Coronary artery (tissue), 2 donors: ENCODE measurements around the gene SLC43A1.

Source experiments
- DNase-seq: peaks from one replicate; pipeline ENCODE4 v3.0.0-alpha.2; 2017; ENCODE audit warnings: low spot score
- H3K27ac ChIP-seq, 2 donors: fragments of 200-600 bp; sonication (generic); one replicate each; pipeline ENCODE4 v1.5.1; 2016 to 2019
- H3K4me3 ChIP-seq: fragments of 200-600 bp; sonication (generic); 2 replicates; pipeline ENCODE4 v1.5.1; 2016; ENCODE audit warnings: mild to moderate bottlenecking, moderate library complexity
- TF ChIP-seq, protein P1 (sequence below): fragments of 200-600 bp; sonication (generic); IDR thresholded peaks from one replicate; pipeline ENCODE4 v1.5.1; 2019; ENCODE audit warnings: antibody characterized with exemption

SLC43A1 gene

GRCh38 chr11:57529012-57529411 lies 13.5 kb upstream of the SLC43A1 start:
- Histone ChIP-seq H3K4me3 (no peak overlapping the region), H3K27ac (no peak overlapping the region)
- DNase-seq: no peak
- TF ChIP-seq, protein P1, sequence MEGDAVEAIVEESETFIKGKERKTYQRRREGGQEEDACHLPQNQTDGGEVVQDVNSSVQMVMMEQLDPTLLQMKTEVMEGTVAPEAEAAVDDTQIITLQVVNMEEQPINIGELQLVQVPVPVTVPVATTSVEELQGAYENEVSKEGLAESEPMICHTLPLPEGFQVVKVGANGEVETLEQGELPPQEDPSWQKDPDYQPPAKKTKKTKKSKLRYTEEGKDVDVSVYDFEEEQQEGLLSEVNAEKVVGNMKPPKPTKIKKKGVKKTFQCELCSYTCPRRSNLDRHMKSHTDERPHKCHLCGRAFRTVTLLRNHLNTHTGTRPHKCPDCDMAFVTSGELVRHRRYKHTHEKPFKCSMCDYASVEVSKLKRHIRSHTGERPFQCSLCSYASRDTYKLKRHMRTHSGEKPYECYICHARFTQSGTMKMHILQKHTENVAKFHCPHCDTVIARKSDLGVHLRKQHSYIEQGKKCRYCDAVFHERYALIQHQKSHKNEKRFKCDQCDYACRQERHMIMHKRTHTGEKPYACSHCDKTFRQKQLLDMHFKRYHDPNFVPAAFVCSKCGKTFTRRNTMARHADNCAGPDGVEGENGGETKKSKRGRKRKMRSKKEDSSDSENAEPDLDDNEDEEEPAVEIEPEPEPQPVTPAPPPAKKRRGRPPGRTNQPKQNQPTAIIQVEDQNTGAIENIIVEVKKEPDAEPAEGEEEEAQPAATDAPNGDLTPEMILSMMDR: no peak

GRCh38 chr11:57527056-57527631 lies 11.6 kb upstream of the SLC43A1 start:
- no peak for DNase-seq
- TF ChIP-seq, protein P1: peak; percentile 82
- H3K27ac ChIP-seq: no peak overlapping the region
- H3K4me3 ChIP-seq: no peak overlapping the region

DNA sequence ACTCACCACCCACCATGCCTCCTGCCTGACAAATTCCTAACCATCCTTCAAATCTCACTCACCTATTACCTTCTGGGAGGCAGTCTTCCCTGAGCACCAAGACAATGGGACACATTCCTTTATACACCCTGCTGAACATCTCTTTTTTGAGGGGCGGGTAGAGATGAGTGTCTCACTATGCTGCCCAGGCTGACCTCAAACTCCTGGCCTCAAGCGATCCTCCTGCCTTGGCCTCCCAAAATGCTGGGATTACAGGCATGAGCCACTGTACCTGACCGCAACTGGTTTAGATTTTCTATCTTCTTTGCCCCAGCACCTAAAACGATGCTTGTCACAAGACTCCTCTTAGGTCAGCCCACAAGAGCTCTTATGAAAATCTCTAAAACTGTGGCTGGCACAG lies 7.9 kb upstream of the SLC43A1 start:
- no peak for DNase-seq

GRCh38 chr11:57521116-57521515 lies 5.6 kb upstream of the SLC43A1 start:
- Histone ChIP-seq H3K27ac (no peak overlapping the region), H3K4me3 (no peak overlapping the region)
- DNase-seq: no peak
- TF ChIP-seq, protein P1: no peak

More for the DNA sequence above, 7.9 kb upstream of the SLC43A1 start:
- no peak overlapping the region for H3K4me3 ChIP-seq
- TF ChIP-seq, protein P1: no peak
- no peak overlapping the region for H3K27ac ChIP-seq

- Histone ChIP-seq H3K4me3 (peak overlapping the region; percentile 98), H3K27ac (peak overlapping the region in 1 of 2 donors; percentile 79)
- DNase-seq: no peak
- TF ChIP-seq, protein P1: no peak
Measured at GRCh38 chr11:57516061-57516443, 550 bp upstream of the SLC43A1 start.

DNA sequence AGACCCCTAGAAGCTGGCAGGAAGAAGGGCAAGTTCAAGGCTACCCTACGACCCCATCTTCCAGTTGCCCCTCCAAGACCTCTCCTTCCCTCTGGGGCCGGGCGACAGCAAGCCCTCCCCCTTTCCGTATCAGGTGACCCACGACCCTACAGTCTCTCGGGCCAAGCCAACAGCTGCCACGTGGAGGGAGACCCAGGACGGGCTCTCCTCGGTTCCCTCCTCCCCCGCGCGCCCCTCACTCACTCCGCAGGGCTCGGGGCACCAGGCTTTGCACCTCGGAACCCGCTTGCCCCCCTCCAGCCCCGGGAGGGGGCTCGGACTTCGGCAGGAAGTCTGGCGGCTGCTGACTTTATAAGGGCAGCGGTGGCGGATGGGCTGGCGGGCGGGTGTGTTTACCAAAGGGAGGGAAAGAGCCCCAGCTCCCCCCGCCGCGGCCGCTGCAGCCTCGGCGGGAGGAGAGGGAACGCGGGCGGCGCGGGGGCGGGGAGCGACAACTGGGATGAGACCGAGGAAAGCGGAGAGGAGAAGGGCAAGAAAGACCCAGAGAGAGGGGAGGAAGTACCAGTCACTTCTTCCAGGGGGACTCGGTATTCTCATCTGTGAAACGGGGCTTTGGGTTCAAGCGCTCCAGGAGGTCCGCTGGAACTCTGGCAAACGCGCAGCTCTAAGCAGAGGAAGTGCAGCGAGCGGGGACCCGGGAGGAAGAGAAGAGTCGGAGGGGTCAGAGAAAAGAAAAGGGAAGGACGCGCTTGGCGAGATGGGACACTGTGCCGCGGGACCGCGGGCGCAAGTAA lies 767 bp downstream of the SLC43A1 start:
- no peak for DNase-seq
- Histone ChIP-seq H3K4me3 (peak overlapping the region; percentile 98), H3K27ac (peak overlapping the region; percentile 65 to 79)
- TF ChIP-seq, protein P1: no peak
